ENCODE results near the gene ST8SIA2.

Gene ST8SIA2

GRCh38 chr15:92499731-92500530 is 106.2 kb downstream of the ST8SIA2 start:
- DNase-seq = no peak

GRCh38 chr15:92502336-92502735 is 108.7 kb downstream of the ST8SIA2 start:
- DNase-seq = no peak

GRCh38 chr15:92502930-92503857 is 109.5 kb downstream of the ST8SIA2 start:
- DNase-seq = no peak

- no peak for DNase-seq
Observed at GRCh38 chr15:92503889-92504288, 110.2 kb downstream of the ST8SIA2 start.

GRCh38 chr15:92505611-92506010 is 111.9 kb downstream of the ST8SIA2 start:
- DNase-seq = no peak

- no peak for DNase-seq
Observed at GRCh38 chr15:92506506-92506905, 112.8 kb downstream of the ST8SIA2 start.

GRCh38 chr15:92510163-92510882 is 116.6 kb downstream of the ST8SIA2 start:
- DNase-seq = no peak
